ENCODE measurements around the gene PAK4.

Gene PAK4

GRCh38 chr19:39192846-39193245, 67.3 kb downstream of the PAK4 start:
- no peaks in the 10 kb centered on the region for H3K4me1 ChIP-seq (ENCODE audit: low read depth, poor library complexity, severe bottlenecking)

GRCh38 chr19:39193803-39194202, 68.2 kb downstream of the PAK4 start:
- H3K4me1 ChIP-seq (ENCODE audit: low read depth, poor library complexity, severe bottlenecking), result no peaks in the 10 kb centered on the region
- no peak for TF ChIP-seq CTCF (conservative IDR thresholded peaks at IDR 0.05; ENCODE audit: low read depth, low read length)
- no peak overlapping the region for H3K4me3 ChIP-seq (IDR thresholded peaks at IDR 0.05; ENCODE audit: insufficient read depth, low read depth, low read length)
- no peaks in the 10 kb centered on the region for H3K36me3 ChIP-seq (ENCODE audit: insufficient read depth)
- H4K20me1 ChIP-seq (ENCODE audit: insufficient read depth), result no peaks in the 10 kb centered on the region
- H3K4me2 ChIP-seq, result no peak overlapping the region
- H3K79me2 ChIP-seq (ENCODE audit: insufficient read depth, low read depth), result no peaks in the 10 kb centered on the region
- H3K27me3 ChIP-seq (ENCODE audit: insufficient read depth, low read depth), result peaks cover 11% of the 10 kb centered on the region; the same call in 1 of the 2 replicates
- H3K9ac ChIP-seq, result no peak overlapping the region
- no peak overlapping the region for H2AFZ ChIP-seq (ENCODE audit: low read depth)
- H3K27ac ChIP-seq, result no peak overlapping the region

More at GRCh38 chr19:39192846-39193245, 67.3 kb downstream of the PAK4 start:
- peaks cover 7% of the 10 kb centered on the region; the same call in 1 of the 2 replicates for H3K27me3 ChIP-seq (ENCODE audit: insufficient read depth, low read depth)
- H3K4me3 ChIP-seq (IDR thresholded peaks at IDR 0.05; ENCODE audit: insufficient read depth, low read depth, low read length), result no peak overlapping the region
- TF ChIP-seq CTCF (conservative IDR thresholded peaks at IDR 0.05; ENCODE audit: low read depth, low read length), result no peak
- no peak overlapping the region for H3K4me2 ChIP-seq
- no peak overlapping the region for H2AFZ ChIP-seq (ENCODE audit: low read depth)
- H3K36me3 ChIP-seq (ENCODE audit: insufficient read depth), result no peaks in the 10 kb centered on the region
- H4K20me1 ChIP-seq (ENCODE audit: insufficient read depth), result no peaks in the 10 kb centered on the region
- no peak overlapping the region for H3K9ac ChIP-seq
- no peak overlapping the region for H3K27ac ChIP-seq
- no peaks in the 10 kb centered on the region for H3K79me2 ChIP-seq (ENCODE audit: insufficient read depth, low read depth)

- no peak overlapping the region for H2AFZ ChIP-seq (ENCODE audit: low read depth)
- no peaks in the 10 kb centered on the region for H3K36me3 ChIP-seq (ENCODE audit: insufficient read depth)
- no peak for TF ChIP-seq CTCF (conservative IDR thresholded peaks at IDR 0.05; ENCODE audit: low read depth, low read length)
- H3K27me3 ChIP-seq (ENCODE audit: insufficient read depth, low read depth), result peaks cover 11% of the 10 kb centered on the region; the same call in 1 of the 2 replicates
- no peak overlapping the region for H3K27ac ChIP-seq
- no peaks in the 10 kb centered on the region for H3K4me1 ChIP-seq (ENCODE audit: low read depth, poor library complexity, severe bottlenecking)
- H3K4me2 ChIP-seq, result no peak overlapping the region
- no peaks in the 10 kb centered on the region for H3K79me2 ChIP-seq (ENCODE audit: insufficient read depth, low read depth)
- no peaks in the 10 kb centered on the region for H4K20me1 ChIP-seq (ENCODE audit: insufficient read depth)
- no peak overlapping the region for H3K4me3 ChIP-seq (IDR thresholded peaks at IDR 0.05; ENCODE audit: insufficient read depth, low read depth, low read length)
- no peak overlapping the region for H3K9ac ChIP-seq
Measured at GRCh38 chr19:39194832-39195542, 69.4 kb downstream of the PAK4 start.

- peaks cover 11% of the 10 kb centered on the region; the same call in 1 of the 2 replicates for H3K27me3 ChIP-seq (ENCODE audit: insufficient read depth, low read depth)
- no peak overlapping the region for H2AFZ ChIP-seq (ENCODE audit: low read depth)
- H3K79me2 ChIP-seq (ENCODE audit: insufficient read depth, low read depth), result no peaks in the 10 kb centered on the region
- H4K20me1 ChIP-seq (ENCODE audit: insufficient read depth), result no peaks in the 10 kb centered on the region
- H3K4me1 ChIP-seq (ENCODE audit: low read depth, poor library complexity, severe bottlenecking), result no peaks in the 10 kb centered on the region
- no peak overlapping the region for H3K9ac ChIP-seq
- H3K4me2 ChIP-seq, result no peak overlapping the region
- no peak overlapping the region for H3K4me3 ChIP-seq (IDR thresholded peaks at IDR 0.05; ENCODE audit: insufficient read depth, low read depth, low read length)
- H3K36me3 ChIP-seq (ENCODE audit: insufficient read depth), result no peaks in the 10 kb centered on the region
- no peak for TF ChIP-seq CTCF (conservative IDR thresholded peaks at IDR 0.05; ENCODE audit: low read depth, low read length)
- no peak overlapping the region for H3K27ac ChIP-seq
Measured at GRCh38 chr19:39195755-39196154, 70.2 kb downstream of the PAK4 start.

Measured in KMS-11 (cell line).